HEK293T (cell line): ENCODE results near the gene FAM20C.

Source experiments
- CTCF ChIA-PET: fragments of 350-600 bp; formaldehyde crosslinking; extraction: SDS; loops from one replicate; lab custom pipeline; 2021; ENCODE audit warnings: antibody characterized with exemption, inconsistent platforms; lab: Yijun Ruan, JAX
- POLR2A ChIA-PET: fragments of 350-600 bp; formaldehyde crosslinking; extraction: SDS; loops from one replicate; lab custom pipeline; 2020; ENCODE audit warnings: antibody characterized with exemption, inconsistent platforms; lab: Yijun Ruan, JAX
- DNase-seq: peaks from one replicate; pipeline ENCODE4 v3.0.0; 2012; ENCODE audit warnings: mixed read lengths; ENCODE audit errors: extremely low spot score
- ARNT ChIP-seq: fragments of 450-650 bp; IDR thresholded peaks from 2 replicates; pipeline ENCODE4 v1.6.1; 2017; ENCODE audit warnings: mild to moderate bottlenecking
- BHLHE40 ChIP-seq: fragments of 450-650 bp; IDR thresholded peaks from 2 replicates; pipeline ENCODE4 v1.6.1; 2016; ENCODE audit warnings: mild to moderate bottlenecking, moderate library complexity, borderline replicate concordance
- CTBP1 ChIP-seq: fragments of 450-650 bp; IDR thresholded peaks from 2 replicates; pipeline ENCODE4 v1.6.1; 2016; ENCODE audit warnings: borderline replicate concordance
- ELF4 ChIP-seq: fragments of 450-650 bp; IDR thresholded peaks from 2 replicates; pipeline ENCODE4 v1.6.1; 2017; ENCODE audit warnings: antibody characterized with exemption
- FOXA1 ChIP-seq: fragments of 450-650 bp; IDR thresholded peaks from 2 replicates; pipeline ENCODE4 v1.6.1; 2016; ENCODE audit warnings: mild to moderate bottlenecking
- FOXK2 ChIP-seq: fragments of 450-650 bp; IDR thresholded peaks from 2 replicates; pipeline ENCODE4 v1.6.1; 2016; ENCODE audit warnings: mild to moderate bottlenecking
- FOXM1 ChIP-seq: fragments of 450-650 bp; IDR thresholded peaks from 2 replicates; pipeline ENCODE4 v1.6.1; 2017; ENCODE audit warnings: mild to moderate bottlenecking, borderline replicate concordance
- HDGF ChIP-seq: fragments of 450-650 bp; IDR thresholded peaks from 2 replicates; pipeline ENCODE4 v1.6.1; 2017; ENCODE audit warnings: antibody characterized with exemption, borderline replicate concordance
- L3MBTL2 ChIP-seq: fragments of 450-650 bp; conservative IDR thresholded peaks from 2 replicates; pipeline ENCODE4 v1.6.1; 2016; ENCODE audit warnings: mild to moderate bottlenecking
- LEF1 ChIP-seq: fragments of 450-650 bp; IDR thresholded peaks from 2 replicates; pipeline ENCODE4 v1.6.1; 2017; ENCODE audit warnings: mild to moderate bottlenecking, borderline replicate concordance
- NFRKB ChIP-seq: fragments of 450-650 bp; IDR thresholded peaks from 2 replicates; pipeline ENCODE4 v1.6.1; 2016; ENCODE audit warnings: mild to moderate bottlenecking, moderate library complexity
- SP1 ChIP-seq: fragments of 450-650 bp; IDR thresholded peaks from 2 replicates; pipeline ENCODE4 v1.6.1; 2017
- SUZ12 ChIP-seq: fragments of 450-650 bp; IDR thresholded peaks from 2 replicates; pipeline ENCODE4 v1.6.1; 2016; ENCODE audit warnings: mild to moderate bottlenecking
- TARDBP ChIP-seq: fragments of 450-650 bp; IDR thresholded peaks from 2 replicates; pipeline ENCODE4 v1.6.1; 2016
- ZNF384 ChIP-seq: fragments of 450-650 bp; IDR thresholded peaks from 2 replicates; pipeline ENCODE4 v1.6.1; 2016
- TF ChIP-seq, protein P1 (sequence below): fragments of 450-650 bp; IDR thresholded peaks from 2 replicates; pipeline ENCODE4 v1.6.1; 2016

Gene FAM20C

DNA sequence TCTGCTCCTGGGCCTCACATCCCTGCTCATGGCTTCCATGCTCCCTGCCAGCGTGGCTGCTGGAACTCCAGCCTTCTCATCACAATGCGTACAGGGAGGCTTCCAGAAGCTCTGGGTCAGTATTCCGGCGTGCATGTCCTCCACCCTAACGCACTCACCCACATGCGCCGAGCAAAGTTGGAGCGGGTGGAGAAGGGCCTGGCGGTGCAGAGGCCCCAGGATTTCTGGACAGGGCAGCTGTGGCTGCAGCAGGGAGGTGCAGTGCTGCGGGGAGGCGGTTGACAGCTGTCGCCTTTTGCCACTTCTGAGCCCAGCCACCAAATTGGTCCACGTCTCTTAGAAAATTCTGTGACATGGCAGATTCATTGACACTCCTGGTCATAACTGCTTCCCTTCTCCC lies 33.6 kb upstream of the FAM20C start:
- POLR2A ChIA-PET = interaction anchor here (2.0 kb wide), 1 partner anchor 10 kb away, joined by 7 read pairs; no protein-coding TSS in a partner anchor
- DNase-seq = no peak
- CTCF ChIA-PET = no interaction called here
- no peak for TF ChIP-seq ELF4
- TF ChIP-seq SUZ12 = no peak
- no peak for TF ChIP-seq ZNF384
- no peak for TF ChIP-seq SP1
- no peak for TF ChIP-seq FOXK2
- TF ChIP-seq LEF1 = no peak
- TF ChIP-seq FOXM1 = no peak
- TF ChIP-seq, protein P1, sequence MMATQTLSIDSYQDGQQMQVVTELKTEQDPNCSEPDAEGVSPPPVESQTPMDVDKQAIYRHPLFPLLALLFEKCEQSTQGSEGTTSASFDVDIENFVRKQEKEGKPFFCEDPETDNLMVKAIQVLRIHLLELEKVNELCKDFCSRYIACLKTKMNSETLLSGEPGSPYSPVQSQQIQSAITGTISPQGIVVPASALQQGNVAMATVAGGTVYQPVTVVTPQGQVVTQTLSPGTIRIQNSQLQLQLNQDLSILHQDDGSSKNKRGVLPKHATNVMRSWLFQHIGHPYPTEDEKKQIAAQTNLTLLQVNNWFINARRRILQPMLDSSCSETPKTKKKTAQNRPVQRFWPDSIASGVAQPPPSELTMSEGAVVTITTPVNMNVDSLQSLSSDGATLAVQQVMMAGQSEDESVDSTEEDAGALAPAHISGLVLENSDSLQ = no peak

DNA sequence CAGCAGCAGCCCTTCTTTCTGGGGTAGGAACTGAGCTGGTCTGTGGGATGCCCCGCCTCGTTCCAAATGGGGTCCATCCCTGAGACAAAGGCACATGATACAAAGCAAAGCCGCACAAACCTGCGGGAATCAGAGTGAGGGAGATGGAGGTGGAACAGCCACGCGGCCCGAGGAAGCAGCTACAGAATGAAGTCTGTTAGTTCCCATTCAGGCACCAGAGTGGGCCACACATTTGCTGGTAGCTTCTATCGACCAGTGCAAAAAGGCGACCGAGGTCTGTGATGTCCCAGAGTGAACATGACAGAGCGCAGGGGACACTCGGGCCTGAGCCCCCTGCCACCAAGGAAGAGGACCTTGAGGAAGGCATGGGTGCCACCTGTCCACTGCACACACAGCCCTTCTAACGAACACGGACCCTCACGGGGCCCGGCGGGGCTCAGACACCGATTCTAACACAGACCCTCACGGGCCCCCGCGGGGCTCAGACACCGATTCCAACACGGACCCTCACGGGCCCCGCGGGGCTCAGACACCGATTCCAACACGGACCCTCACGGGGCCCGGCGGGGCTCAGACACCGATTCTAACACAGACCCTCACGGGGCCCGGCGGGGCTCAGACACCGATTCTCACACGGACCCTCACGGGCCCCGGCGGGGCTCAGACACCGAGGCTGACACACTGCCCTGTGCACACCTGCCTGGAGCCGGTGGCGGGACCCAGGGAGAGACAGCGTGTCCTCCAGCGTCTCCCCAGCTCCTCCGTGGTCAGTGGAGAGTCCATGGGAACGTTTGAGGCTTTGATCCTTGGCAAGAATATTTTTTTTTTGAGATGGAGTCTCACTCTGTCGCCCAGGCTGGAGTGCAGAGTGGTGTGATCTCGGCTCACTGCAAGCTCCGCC lies 32.8 kb upstream of the FAM20C start:
- no peak for DNase-seq
- ChIA-PET POLR2A (interaction anchor here (2.0 kb wide), 1 partner anchor 11 kb away, joined by 7 read pairs; no protein-coding TSS in a partner anchor), CTCF (no interaction called here)
- no peak for TF ChIP-seq L3MBTL2
- no peak for TF ChIP-seq SUZ12
- TF ChIP-seq FOXK2 = no peak
- TF ChIP-seq FOXA1 = no peak
- TF ChIP-seq ELF4 = no peak
- TF ChIP-seq FOXM1 = no peak
- TF ChIP-seq HDGF = no peak
- TF ChIP-seq ZNF384 = no peak
- TF ChIP-seq LEF1 = no peak

DNA sequence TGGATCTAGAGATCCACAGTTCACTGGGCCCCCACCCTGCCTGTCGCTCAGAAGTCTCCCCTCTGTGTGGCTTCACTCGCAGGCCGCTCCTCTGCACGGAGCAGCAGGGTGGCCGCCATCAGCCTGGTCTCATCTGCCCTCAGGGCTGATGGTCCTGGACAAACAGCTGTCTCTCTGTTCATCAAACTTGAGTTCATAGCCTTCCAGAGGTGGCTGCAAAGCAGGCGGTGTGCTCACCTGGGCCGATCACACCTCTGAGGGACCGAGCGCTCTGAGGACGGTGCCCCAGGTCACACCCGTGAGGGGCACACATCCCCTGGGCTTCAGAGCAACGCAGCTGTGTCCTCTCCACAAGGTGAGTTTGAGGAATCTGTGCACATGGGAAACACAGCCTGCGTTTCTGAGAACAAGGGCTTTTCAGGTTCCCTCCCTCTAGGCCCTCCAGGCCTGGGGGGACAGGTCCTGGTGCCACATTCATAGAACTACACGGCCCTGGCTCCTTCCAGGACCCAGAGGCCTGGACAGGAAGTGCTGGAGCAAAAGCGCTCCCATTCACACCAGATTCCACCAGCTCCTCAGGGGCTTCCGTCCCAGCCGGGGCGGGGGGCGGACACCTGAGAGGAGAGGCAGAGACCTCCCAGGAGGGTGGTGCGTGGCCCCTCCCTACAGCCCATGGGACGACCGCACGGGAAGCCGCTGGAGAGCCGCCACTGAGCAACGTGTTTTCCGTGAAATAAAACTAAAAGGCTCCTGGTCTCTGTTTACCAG lies 31.2 kb upstream of the FAM20C start:
- POLR2A ChIA-PET = interaction anchor here (1.2 kb wide), 1 partner anchor 11 kb away, joined by 3 read pairs; no protein-coding TSS in a partner anchor
- CTCF ChIA-PET = no interaction called here
- DNase-seq = no peak
- TF ChIP-seq TARDBP (no peak), ARNT (no peak)

DNA sequence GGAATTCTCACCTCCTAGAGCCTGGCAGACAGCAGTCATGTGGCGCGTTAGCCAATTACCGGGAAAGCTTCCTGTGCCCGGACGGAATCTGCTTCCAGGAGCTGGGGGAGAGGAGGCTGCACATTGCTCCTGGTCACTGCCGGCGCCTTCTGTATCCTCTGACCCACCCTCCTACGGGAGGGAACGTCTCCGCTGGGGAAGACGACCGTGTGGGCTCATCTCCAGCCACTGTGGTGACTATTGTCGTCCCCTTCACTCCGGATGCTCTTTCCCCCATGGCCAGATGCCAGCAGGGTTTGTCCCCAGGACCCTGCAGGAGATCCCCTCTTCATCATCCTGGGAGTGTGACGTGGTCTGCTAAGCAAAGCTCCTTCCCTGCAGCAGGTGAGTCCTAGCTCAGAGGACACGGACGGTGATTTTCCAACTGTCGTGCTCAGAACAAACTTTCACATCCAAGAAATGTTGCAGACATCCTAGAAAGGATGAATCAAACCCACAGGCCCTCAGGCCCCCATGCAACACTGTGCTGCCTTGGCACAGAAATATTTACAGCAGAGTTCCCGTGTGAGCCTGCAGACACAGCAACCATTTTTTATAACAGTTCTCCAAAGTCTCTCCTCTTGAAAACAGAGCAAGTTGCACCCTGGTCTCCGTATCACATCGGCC lies 29.6 kb upstream of the FAM20C start:
- TF ChIP-seq NFRKB = no peak
- TF ChIP-seq, protein P1 = no peak
- no peak for TF ChIP-seq SUZ12
- TF ChIP-seq SP1 = no peak
- no peak for TF ChIP-seq TARDBP
- TF ChIP-seq LEF1 = no peak
- TF ChIP-seq FOXK2 = no peak
- no peak for TF ChIP-seq FOXA1
- TF ChIP-seq CTBP1 = no peak
- no peak for TF ChIP-seq L3MBTL2
- no peak for TF ChIP-seq FOXM1
- no peak for TF ChIP-seq ZNF384
- no peak for TF ChIP-seq HDGF
- no peak for TF ChIP-seq BHLHE40
- no peak for TF ChIP-seq ELF4
- no peak for TF ChIP-seq ARNT
- CTCF ChIA-PET = no interaction called here
- no peak for DNase-seq
- POLR2A ChIA-PET = no interaction called here

DNA sequence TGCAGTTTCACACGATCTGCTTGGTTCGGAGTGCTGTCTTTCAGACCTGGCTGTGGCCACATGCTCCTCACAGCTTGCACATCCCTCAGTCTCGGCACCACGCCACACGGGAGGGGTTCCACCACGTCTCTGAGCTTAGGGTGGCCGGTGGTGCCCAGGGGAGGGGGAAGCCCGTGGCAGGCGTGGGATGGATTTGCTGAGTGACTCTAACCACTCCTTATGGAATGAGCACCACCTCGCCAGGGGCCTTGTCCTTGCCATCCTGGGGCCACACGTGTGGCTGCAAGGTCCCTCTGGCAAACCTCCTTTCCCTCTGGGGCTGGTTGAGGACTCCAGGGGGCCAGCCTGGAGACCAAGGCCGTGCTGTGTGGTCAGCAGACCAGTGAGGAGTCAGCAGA lies 29.1 kb upstream of the FAM20C start:
- DNase-seq = no peak
- TF ChIP-seq FOXK2 (no peak), SP1 (no peak), FOXM1 (no peak), TARDBP (no peak), HDGF (no peak), BHLHE40 (no peak), ELF4 (no peak), LEF1 (no peak), ZNF384 (no peak), CTBP1 (no peak), L3MBTL2 (no peak), ARNT (no peak), SUZ12 (no peak), FOXA1 (no peak), NFRKB (no peak)
- TF ChIP-seq, protein P1 = no peak
- CTCF ChIA-PET = no interaction called here
- POLR2A ChIA-PET = no interaction called here
